ENCODE data around the gene SESN3.
"Not testable (repeated sequence)": the region's sequence is repeated elsewhere in the genome, so short reads cannot be mapped to it uniquely, and the experiment has no call there.

The SESN3 gene

DNA sequence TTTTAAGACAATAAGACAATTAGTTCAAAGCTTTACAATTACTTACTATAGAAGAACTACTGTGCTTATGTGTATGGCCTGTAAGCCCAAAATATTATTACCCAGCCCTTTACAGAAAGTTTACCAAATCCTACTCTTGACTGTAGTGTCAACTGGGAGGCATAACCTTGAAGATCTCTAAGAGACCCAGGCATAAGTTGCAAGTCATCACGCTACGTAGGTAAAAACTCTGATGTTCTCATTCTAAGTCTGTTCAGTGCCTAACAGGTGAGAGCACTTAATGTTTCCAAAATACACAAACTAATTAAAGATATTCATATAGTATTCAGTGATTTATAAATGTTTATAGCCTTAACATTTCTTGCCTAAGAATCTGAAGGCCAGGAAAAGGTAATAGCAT lies 12.9 kb downstream of the SESN3 start:
- no peak for DNase-seq

- DNase-seq, result no peak
These were observed 18.4 kb downstream of the SESN3 start for GRCh38 chr11:95212609-95213008.

- DNase-seq, result not testable (repeated sequence)
These were observed 21.5 kb downstream of the SESN3 start for GRCh38 chr11:95209535-95209934.

DNA sequence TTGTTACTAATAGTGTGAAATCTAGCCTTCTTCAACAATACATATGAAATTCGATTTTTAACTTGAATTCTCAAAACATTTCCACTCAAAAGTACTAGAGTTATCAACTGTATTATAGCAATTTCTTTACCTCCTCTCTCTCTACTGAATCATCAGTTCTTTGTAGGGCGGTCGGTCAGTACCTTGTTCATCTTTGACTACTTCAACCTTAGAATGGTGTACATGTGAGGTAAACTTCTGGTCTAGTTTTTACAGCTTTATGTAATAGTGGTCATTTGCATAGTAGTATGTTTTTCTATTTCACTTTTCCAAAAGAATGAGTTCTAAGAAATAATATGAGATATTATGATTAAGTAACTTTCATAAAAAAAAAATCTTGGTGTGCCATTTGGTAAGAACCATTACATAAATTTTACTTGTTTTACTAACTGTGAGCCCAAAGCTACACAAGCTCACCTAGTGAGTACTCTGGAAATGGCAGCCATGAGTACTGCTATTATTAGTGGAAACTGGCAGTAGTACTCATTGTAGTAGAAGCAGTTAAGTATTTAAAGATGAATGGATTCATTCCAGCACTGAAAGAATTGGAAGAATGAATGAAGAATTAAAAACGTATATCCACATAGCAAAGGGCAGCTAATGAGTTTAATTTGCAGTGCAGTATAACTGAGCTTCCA lies 30.1 kb downstream of the SESN3 start:
- no peak for DNase-seq

DNA sequence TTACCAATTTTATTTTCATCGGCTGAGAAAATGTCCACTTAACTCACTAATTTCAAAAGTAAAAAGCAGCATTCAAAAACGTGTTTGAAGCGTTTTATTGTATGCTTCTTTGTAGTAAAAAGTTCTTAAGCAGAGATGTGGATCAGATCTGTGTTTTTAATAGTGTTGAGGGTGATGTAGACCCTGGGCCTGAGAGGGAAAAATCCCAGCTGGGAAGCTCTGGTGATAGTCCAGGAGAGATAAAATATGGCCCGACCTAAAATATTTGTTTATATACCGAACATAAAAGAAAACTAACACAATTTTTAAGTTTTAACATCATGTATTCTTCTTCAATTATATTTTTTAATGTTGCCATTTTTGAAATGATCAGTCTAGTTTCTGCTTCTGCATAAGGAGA lies 35.2 kb downstream of the SESN3 start:
- no peak for DNase-seq

DNA sequence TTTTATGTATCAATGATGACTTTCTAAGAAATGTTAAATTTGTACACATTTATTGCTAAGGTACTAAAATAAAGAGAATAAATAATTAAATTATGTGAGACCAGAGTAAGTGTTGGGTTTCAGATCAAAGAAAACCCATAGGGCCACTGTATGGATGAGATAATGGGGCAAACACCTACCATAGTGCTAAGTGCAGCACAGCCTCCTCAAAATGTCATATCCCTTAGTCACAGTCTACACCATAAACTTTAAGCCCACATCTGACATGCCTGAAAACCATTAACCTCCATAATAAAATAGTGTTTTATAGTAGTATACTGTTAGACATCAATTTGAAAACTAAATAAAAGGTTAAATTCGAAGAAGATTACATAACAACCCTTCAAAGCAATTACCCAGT lies 37.5 kb downstream of the SESN3 start:
- DNase-seq, result no peak

DNA sequence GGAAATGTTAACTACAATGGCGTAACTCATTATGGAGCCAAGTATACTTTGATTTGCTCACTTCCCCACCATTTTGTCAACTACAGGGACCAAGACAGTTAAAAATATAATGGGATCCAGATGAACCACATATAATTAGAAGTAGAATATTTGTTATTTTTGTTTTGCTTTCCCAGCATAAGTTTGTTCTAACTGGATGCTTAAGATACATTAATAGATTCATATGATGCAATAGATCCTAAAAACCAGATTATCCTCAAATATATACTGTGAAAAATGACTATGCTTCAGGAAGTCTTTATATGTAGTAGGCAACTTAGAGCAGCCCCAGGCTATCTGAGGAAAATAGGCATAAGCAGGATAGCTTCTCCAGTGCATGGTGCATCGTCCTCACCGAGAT lies 38.3 kb downstream of the SESN3 start:
- no peak for DNase-seq

DNA sequence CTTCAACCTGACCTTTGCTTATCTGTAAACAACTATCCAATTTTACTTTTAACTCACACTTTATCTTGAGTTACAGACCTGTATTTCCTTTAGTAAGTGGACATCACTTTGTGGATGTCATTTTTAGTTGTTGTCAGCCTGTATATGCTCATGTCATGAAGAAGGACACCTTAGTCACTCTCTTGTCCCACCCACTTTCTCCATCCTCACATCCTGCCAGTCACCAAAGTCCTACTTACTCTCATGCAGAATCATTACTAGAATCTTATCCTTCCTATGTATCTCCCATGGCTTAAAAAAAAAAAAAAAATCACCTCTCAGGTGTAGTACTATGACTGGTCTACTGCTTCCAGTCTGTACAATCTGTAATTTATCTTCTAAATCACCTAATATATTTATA lies 43.3 kb downstream of the SESN3 start:
- no peak for DNase-seq

DNA sequence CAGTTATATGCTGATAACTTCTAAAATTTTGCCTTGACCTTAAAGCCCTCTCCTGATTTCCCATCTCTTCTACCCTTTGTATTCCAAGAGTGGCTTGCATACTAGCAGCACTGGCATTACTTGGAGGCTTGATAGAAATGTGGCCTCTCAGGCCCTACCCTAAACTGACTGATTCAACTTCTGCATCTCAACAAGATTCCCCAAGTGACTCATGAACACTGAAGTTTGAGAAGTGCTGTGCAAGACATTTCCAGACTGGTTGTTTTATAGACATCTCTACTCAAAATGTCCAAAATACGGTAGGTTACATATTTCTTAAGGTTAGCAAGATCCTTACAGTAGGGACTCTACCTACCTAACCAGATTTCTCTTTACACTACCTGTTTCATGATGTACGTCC lies 48.6 kb downstream of the SESN3 start:
- no peak for DNase-seq

DNA sequence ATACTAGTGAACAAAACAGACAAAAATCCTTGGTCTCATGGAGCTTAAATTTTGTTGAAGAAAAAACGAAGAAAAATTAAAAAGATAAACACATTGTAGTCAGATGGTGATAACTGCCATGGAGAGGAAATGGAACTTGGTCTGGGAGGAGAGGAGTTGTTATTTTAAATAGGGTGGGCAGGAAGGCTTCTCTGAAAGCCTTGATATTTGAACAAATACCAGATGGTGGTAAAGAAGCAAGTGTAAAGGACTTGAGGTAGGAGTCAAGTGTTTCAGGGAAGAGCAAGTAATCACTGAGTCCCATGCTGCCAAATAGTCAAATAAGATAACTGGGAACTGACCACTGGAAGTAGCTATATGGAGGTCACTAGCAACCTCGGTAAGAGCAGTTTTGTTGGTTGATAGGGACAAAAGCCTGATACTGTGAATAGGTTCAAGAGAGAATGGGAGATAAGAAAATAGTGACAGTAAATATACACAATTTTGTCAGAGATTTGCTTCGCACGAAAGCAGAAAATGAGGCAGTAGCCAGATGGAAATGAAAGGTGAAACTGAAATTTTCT lies 55.1 kb downstream of the SESN3 start:
- DNase-seq, result no peak

DNA sequence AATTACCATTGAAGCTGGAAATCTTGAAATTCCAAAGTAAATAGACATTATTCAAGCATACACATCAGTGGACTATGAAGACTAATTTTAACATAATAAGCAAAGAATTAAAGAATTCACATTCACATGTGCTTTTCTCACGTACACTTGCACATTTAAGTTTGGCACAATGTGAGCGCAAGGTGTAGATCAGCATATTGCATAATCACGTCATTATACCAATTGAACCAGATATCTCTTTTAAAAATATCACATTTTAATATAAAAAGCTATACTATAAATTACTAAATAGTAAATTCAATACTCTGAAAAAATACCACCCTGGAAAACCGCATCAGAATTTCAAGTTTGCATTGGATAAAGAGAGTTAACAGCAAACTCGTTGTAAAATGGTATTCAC lies 60.7 kb downstream of the SESN3 start:
- DNase-seq, result no peak

DNA sequence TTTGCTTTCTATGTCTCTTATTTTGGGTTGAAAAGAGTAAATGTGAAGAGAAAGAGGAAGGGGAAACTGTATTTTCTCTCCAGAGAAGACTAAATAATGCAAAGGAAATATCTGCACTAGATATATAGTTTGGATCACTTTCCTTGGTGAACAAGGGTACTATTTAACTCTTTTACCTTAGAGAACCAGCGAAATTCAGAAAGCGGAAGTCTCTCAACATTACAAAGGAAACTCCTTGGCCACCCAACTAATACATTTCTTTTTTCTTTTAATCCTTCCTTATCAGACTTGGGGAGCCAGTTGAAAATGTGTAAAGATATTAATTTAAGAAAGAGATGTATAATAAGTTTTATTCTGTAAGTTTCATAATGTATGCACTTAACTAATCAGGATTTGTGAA lies 64.2 kb downstream of the SESN3 start:
- no peak for DNase-seq

GRCh38 chr11:95165638-95166037 lies 65.4 kb downstream of the SESN3 start:
- no peak for DNase-seq

- no peak for DNase-seq
These were observed 67.9 kb downstream of the SESN3 start for GRCh38 chr11:95163106-95163505.

GRCh38 chr11:95161248-95161647 lies 69.8 kb downstream of the SESN3 start:
- no peak for DNase-seq

- DNase-seq, result no peak
These were observed 73.2 kb downstream of the SESN3 start for GRCh38 chr11:95157824-95158223.

DNA sequence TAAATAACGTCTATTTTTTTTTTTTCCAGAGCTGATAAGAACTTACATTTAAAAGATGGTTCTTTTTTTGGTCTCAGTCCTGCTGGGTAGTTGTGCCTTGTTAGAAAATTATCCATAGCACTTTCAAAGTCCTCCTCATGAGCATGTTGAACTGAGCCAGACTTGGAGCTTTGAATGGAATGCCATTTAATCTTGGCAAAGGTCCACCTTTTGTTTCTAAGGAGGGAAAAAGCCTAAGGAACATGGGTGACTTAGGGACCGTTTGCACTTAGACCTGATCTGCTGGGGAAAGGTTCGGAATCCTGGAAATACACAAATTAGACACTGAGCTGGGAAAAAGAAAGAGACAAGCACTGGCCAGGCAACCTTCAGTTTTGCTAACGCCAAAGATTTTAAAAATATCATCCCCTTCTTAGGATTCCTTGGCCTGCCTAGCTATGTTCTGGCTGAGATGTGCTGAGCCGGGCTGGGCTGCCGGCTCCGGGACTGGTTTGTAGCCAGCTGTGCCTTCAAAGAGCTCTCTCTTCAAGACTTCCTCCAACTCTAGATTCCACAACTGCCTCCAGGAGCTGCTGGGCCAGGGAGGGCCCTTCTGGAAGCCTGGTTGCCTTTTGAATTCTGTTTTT lies 74.0 kb downstream of the SESN3 start:
- DNase-seq, result no peak

GRCh38 chr11:95156133-95156721 lies 74.8 kb downstream of the SESN3 start:
- no peak for DNase-seq

DNA sequence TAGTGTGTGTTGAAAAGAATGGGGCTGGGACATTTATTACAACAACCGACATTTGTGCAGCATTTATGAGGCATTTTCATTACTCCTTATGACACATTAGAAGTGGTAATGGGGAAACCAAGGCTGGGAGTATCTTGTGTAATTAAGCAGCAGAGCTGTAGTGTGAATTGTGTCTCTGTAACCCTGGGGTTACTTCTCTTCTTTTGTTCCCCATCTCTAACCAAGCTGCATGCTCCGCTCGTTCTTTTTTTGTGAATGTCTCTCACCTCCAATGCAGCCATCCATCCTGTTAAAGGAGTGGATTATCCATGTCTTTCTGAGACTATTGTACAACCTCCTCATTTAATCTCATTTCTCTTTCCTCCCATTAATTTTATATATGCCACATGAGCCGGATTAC lies 75.6 kb downstream of the SESN3 start:
- DNase-seq, result no peak

- DNase-seq, result peak; percentile 22
These were observed 76.5 kb downstream of the SESN3 start for GRCh38 chr11:95154514-95154913.

DNA sequence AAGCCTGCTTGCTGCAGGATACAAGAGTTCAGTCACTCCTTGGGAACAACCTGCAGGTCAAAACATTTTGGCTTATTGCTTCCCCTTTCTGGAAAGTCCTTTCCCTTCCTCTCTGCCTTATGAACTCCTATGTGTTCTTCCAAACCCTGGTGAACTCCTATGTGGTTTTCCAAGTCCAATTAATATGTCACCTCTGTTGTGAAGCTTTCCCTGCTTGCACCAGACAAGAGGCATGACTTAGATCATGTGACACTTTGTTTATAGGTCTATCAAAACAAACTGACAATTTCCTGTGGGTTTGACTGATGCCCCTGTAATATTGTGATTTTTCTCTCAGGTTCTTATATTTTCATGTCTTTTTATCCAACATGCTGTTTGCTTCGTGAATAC lies 77.2 kb downstream of the SESN3 start:
- no peak for DNase-seq

- no peak for DNase-seq
These were observed 77.8 kb downstream of the SESN3 start for GRCh38 chr11:95152876-95153856.
